Panc1 (cell line): ENCODE measurements around the gene CPAMD8.

Source experiments
- POLR2AphosphoS5 ChIP-seq: IDR thresholded peaks from 2 replicates; pipeline ENCODE4 v1.6.1; 2012; ENCODE audit warnings: mild to moderate bottlenecking, low read depth, low read length, moderate library complexity
- SIN3A ChIP-seq: IDR thresholded peaks from 2 replicates; pipeline ENCODE4 v1.6.1; 2012; ENCODE audit warnings: low read depth, mild to moderate bottlenecking, low read length, moderate library complexity, borderline replicate concordance; ENCODE audit not compliant: insufficient read depth
- TF ChIP-seq, protein P1 (sequence below): fragments of 450-650 bp; IDR thresholded peaks from 2 replicates; pipeline ENCODE4 v1.5.1; 2017; ENCODE audit warnings: mild to moderate bottlenecking
- TF ChIP-seq, protein P2 (sequence below), 2 experiments: IDR thresholded peaks; 2 replicates each; pipeline ENCODE4 v1.6.1; 2011 to 2012; ENCODE audit warnings: low read depth in 2 of 2, control low read depth in 1 of 2, low read length in 1 of 2, mild to moderate bottlenecking in 1 of 2, moderate library complexity in 1 of 2; ENCODE audit not compliant: insufficient read depth in 1 of 2

DNA sequence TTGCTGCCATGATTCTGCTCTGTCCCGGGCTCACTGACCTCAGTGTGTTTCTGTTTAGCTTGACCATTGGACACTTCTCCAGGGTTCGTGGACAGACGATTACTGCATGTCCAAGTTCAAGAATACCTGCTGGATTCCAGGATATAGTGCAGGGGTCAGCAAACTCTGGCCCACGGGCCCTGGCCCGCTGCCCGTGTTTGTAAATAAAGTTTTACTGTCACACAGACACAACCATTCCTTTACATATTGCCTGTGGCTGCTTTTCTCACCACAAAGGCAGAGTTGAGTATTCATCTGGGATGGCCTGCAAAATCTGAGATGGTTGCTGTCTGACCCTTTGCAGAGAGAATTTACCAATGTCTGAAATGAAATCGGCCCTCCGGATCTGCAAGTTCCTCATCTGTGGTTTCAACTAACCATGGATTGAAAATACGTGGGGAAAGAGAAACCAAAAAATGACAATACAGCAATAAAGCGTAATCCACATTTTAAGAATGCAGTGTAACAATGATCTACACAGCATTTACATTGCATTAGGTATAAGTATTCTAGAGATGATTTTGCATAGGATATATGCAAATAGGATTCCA lies 163.7 kb downstream of the CPAMD8 start:
- TF ChIP-seq, protein P1, sequence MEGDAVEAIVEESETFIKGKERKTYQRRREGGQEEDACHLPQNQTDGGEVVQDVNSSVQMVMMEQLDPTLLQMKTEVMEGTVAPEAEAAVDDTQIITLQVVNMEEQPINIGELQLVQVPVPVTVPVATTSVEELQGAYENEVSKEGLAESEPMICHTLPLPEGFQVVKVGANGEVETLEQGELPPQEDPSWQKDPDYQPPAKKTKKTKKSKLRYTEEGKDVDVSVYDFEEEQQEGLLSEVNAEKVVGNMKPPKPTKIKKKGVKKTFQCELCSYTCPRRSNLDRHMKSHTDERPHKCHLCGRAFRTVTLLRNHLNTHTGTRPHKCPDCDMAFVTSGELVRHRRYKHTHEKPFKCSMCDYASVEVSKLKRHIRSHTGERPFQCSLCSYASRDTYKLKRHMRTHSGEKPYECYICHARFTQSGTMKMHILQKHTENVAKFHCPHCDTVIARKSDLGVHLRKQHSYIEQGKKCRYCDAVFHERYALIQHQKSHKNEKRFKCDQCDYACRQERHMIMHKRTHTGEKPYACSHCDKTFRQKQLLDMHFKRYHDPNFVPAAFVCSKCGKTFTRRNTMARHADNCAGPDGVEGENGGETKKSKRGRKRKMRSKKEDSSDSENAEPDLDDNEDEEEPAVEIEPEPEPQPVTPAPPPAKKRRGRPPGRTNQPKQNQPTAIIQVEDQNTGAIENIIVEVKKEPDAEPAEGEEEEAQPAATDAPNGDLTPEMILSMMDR = no peak
- TF ChIP-seq, protein P2, sequence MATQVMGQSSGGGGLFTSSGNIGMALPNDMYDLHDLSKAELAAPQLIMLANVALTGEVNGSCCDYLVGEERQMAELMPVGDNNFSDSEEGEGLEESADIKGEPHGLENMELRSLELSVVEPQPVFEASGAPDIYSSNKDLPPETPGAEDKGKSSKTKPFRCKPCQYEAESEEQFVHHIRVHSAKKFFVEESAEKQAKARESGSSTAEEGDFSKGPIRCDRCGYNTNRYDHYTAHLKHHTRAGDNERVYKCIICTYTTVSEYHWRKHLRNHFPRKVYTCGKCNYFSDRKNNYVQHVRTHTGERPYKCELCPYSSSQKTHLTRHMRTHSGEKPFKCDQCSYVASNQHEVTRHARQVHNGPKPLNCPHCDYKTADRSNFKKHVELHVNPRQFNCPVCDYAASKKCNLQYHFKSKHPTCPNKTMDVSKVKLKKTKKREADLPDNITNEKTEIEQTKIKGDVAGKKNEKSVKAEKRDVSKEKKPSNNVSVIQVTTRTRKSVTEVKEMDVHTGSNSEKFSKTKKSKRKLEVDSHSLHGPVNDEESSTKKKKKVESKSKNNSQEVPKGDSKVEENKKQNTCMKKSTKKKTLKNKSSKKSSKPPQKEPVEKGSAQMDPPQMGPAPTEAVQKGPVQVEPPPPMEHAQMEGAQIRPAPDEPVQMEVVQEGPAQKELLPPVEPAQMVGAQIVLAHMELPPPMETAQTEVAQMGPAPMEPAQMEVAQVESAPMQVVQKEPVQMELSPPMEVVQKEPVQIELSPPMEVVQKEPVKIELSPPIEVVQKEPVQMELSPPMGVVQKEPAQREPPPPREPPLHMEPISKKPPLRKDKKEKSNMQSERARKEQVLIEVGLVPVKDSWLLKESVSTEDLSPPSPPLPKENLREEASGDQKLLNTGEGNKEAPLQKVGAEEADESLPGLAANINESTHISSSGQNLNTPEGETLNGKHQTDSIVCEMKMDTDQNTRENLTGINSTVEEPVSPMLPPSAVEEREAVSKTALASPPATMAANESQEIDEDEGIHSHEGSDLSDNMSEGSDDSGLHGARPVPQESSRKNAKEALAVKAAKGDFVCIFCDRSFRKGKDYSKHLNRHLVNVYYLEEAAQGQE (IDR thresholded peaks at IDR 0.05; ENCODE audit: insufficient read depth in 1 of 2, low read depth in 2 of 2, low read length in 1 of 2) = no peak
- no peak for TF ChIP-seq POLR2AphosphoS5
- TF ChIP-seq SIN3A = no peak
